Measurements from ENCODE around the gene WDR4.
"Not testable (repeated sequence)": the region's sequence is repeated elsewhere in the genome, so short reads cannot be mapped to it uniquely, and the experiment has no call there.

Gene WDR4

GRCh38 chr21:42875811-42876210, 3.5 kb downstream of the WDR4 start:
- DNase-seq (ENCODE audit: low read depth), result not testable (repeated sequence)

GRCh38 chr21:42873096-42873495, 6.2 kb downstream of the WDR4 start:
- no peak for DNase-seq (ENCODE audit: low read depth)

GRCh38 chr21:42868196-42868595, 11.1 kb downstream of the WDR4 start:
- no peak for DNase-seq (ENCODE audit: low read depth)

- DNase-seq (ENCODE audit: low read depth), result no peak
Observed at GRCh38 chr21:42865776-42866160, 13.6 kb downstream of the WDR4 start.

GRCh38 chr21:42864815-42865775, 14.2 kb downstream of the WDR4 start:
- no peak for DNase-seq (ENCODE audit: low read depth)

GRCh38 chr21:42864286-42864685, 15.1 kb downstream of the WDR4 start:
- no peak for DNase-seq (ENCODE audit: low read depth)

- DNase-seq (ENCODE audit: low read depth), result no peak
Observed at GRCh38 chr21:42863504-42863870, 15.9 kb downstream of the WDR4 start.

GRCh38 chr21:42862774-42863503, 16.4 kb downstream of the WDR4 start:
- DNase-seq (ENCODE audit: low read depth), result no peak

- DNase-seq (ENCODE audit: low read depth), result no peak
Observed at GRCh38 chr21:42861848-42862400, 17.4 kb downstream of the WDR4 start.

- no peak for DNase-seq (ENCODE audit: low read depth)
Observed at GRCh38 chr21:42861311-42861847, 18.0 kb downstream of the WDR4 start.

GRCh38 chr21:42860345-42860744, 19.0 kb downstream of the WDR4 start:
- no peak for DNase-seq (ENCODE audit: low read depth)

GRCh38 chr21:42859891-42860230, 19.5 kb downstream of the WDR4 start:
- no peak for DNase-seq (ENCODE audit: low read depth)

GRCh38 chr21:42858957-42859890, 20.1 kb downstream of the WDR4 start:
- no peak for DNase-seq (ENCODE audit: low read depth)

- DNase-seq (ENCODE audit: low read depth), result no peak
Observed at GRCh38 chr21:42858185-42858847, 21.0 kb downstream of the WDR4 start.

GRCh38 chr21:42857216-42857615, 22.1 kb downstream of the WDR4 start:
- DNase-seq (ENCODE audit: low read depth), result no peak

- no peak for DNase-seq (ENCODE audit: low read depth)
Observed at GRCh38 chr21:42855937-42856335, 23.4 kb downstream of the WDR4 start.

GRCh38 chr21:42855171-42855936, 24.0 kb downstream of the WDR4 start:
- no peak for DNase-seq (ENCODE audit: low read depth)

GRCh38 chr21:42854246-42855010, 24.9 kb downstream of the WDR4 start:
- DNase-seq (ENCODE audit: low read depth), result no peak

GRCh38 chr21:42853621-42854020, 25.7 kb downstream of the WDR4 start:
- DNase-seq (ENCODE audit: low read depth), result no peak

All from T follicular helper cell (primary cell).